Measurements from ENCODE around the gene HEXIM2.
A peak's percentile ranks its signal among the peaks of the same experiment; 100 is the strongest.

Gene HEXIM2

GRCh38 chr17:45148183-45149036 lies 13.3 kb upstream of the HEXIM2 start, which contains the start of gene HEXIM1:
HEXIM1 (plus strand) TSS chr17:45148475; CDS start chr17:45149191, 716 bp downstream.
- H3K36me3 ChIP-seq (replicated peaks), result no peaks in the 10 kb centered on the region
- peak; percentile 99 for DNase-seq
- H3K27me3 ChIP-seq (replicated peaks), result no peaks in the 10 kb centered on the region
- peak within 1 kb of the TSS; percentile 98 for H3K27ac ChIP-seq
- TF ChIP-seq CTCF (IDR thresholded peaks at IDR 0.05; ENCODE audit: low read depth, low read length, missing control alignments), result no peak
- in situ Hi-C loops (cut with HindIII; ENCODE audit: low pct_ligation_motif_present, low sequenced_read_pairs), result no loop called here
- H3K4me3 ChIP-seq (ENCODE audit: low read depth, low read length), result peak within 1 kb of the TSS; percentile 93

GRCh38 chr17:45149037-45149668 lies 12.5 kb upstream of the HEXIM2 start:
- peak; percentile 64 for DNase-seq
- peak; percentile 92 for TF ChIP-seq CTCF (IDR thresholded peaks at IDR 0.05; ENCODE audit: low read depth, low read length, missing control alignments)

GRCh38 chr17:45149669-45150664 lies 11.7 kb upstream of the HEXIM2 start:
- DNase-seq, result peak; percentile 46
- in situ Hi-C loops (cut with HindIII; ENCODE audit: low pct_ligation_motif_present, low sequenced_read_pairs), result no loop called here
- Histone ChIP-seq H3K4me3 (ENCODE audit: low read depth, low read length) (peak overlapping the region; percentile 93), H3K36me3 (replicated peaks) (no peaks in the 10 kb centered on the region), H3K27ac (peak overlapping the region; percentile 74), H3K27me3 (replicated peaks) (no peaks in the 10 kb centered on the region)
- no peak for TF ChIP-seq CTCF (IDR thresholded peaks at IDR 0.05; ENCODE audit: low read depth, low read length, missing control alignments)

More at GRCh38 chr17:45149037-45149668, 12.5 kb upstream of the HEXIM2 start:
- Histone ChIP-seq H3K27ac (peak overlapping the region; percentile 74), H3K27me3 (replicated peaks) (no peaks in the 10 kb centered on the region), H3K36me3 (replicated peaks) (no peaks in the 10 kb centered on the region), H3K4me3 (ENCODE audit: low read depth, low read length) (peak overlapping the region; percentile 93)
- in situ Hi-C loops (cut with HindIII; ENCODE audit: low pct_ligation_motif_present, low sequenced_read_pairs), result no loop called here

- TF ChIP-seq CTCF (IDR thresholded peaks at IDR 0.05; ENCODE audit: low read depth, low read length, missing control alignments), result no peak
- H3K27ac ChIP-seq, result no peak overlapping the region
- DNase-seq, result no peak
- peak overlapping the region; percentile 93 for H3K4me3 ChIP-seq (ENCODE audit: low read depth, low read length)
- H3K36me3 ChIP-seq (replicated peaks), result no peaks in the 10 kb centered on the region
- in situ Hi-C loops (cut with HindIII; ENCODE audit: low pct_ligation_motif_present, low sequenced_read_pairs), result no loop called here
- H3K27me3 ChIP-seq (replicated peaks), result no peaks in the 10 kb centered on the region
These were observed 10.5 kb upstream of the HEXIM2 start for GRCh38 chr17:45150911-45151809.

- no peaks in the 10 kb centered on the region for H3K36me3 ChIP-seq (replicated peaks)
- H3K4me3 ChIP-seq (ENCODE audit: low read depth, low read length), result no peak overlapping the region
- in situ Hi-C loops (cut with HindIII; ENCODE audit: low pct_ligation_motif_present, low sequenced_read_pairs), result no loop called here
- no peak for TF ChIP-seq CTCF (IDR thresholded peaks at IDR 0.05; ENCODE audit: low read depth, low read length, missing control alignments)
- H3K27me3 ChIP-seq (replicated peaks), result no peaks in the 10 kb centered on the region
- no peak for DNase-seq
- H3K27ac ChIP-seq, result no peak overlapping the region
These were observed 6.6 kb upstream of the HEXIM2 start for GRCh38 chr17:45155029-45155428.

Data from brain microvascular endothelial cell (primary cell).